Measurements from ENCODE around the gene TRIM32. TPM values are rescaled to one million over a fixed set of nuclear protein-coding genes. Genes with fewer than 3 reads are reported as not detected.

Gene TRIM32
- total RNA-seq, 2 experiments from 2014 or later: 4.4 to 5.8 TPM

- ChIA-PET POLR2A (no interaction called here), CTCF (no interaction called here)
- H3K27ac Mint-ChIP-seq: no peak overlapping the region
- H3K36me3 ChIP-seq (ENCODE audit: insufficient read depth, low read length): no peaks in the 10 kb centered on the region
- H3K4me1 ChIP-seq (ENCODE audit: insufficient read depth, low read length): no peaks in the 10 kb centered on the region
- intact Hi-C loops (cut with DNase I, micrococcal nuclease): loop anchor here (2.0 to 5.0 kb wide), 3 partner anchors 1068 to 1999 kb away; partner anchors contain the start of gene TEX48 (in 2 of the 2)
- H3K9me3 ChIP-seq (ENCODE audit: control insufficient read depth in 1 of 2, insufficient read depth in 1 of 2, low read length in 2 of 2): no peaks in the 10 kb centered on the region
- H3K27ac ChIP-seq (ENCODE audit: low read depth in 1 of 2, low read length in 2 of 2): no peak overlapping the region
- no peaks in the 10 kb centered on the region for H3K36me3 Mint-ChIP-seq (ENCODE audit: low read depth)
- no peaks in the 10 kb centered on the region for H3K4me1 Mint-ChIP-seq (ENCODE audit: low read depth)
- DNase-seq (peak in 4 of 14 experiments; percentile 0 to 61 (median 45)), ATAC-seq (ENCODE audit: poor library complexity) (no peak)
- H3K4me3 ChIP-seq (ENCODE audit: low read length): no peak overlapping the region
- peak; percentile 59 for TF ChIP-seq CTCF (IDR thresholded peaks at IDR 0.05)
- H3K27me3 ChIP-seq (ENCODE audit: control insufficient read depth in 1 of 2, insufficient read depth in 2 of 2, low read length in 2 of 2): no peaks in the 10 kb centered on the region
- no peaks in the 10 kb centered on the region for H3K9me3 Mint-ChIP-seq
- no peak overlapping the region for H3K4me3 Mint-ChIP-seq
- no peaks in the 10 kb centered on the region for H3K27me3 Mint-ChIP-seq
Observed at GRCh38 chr9:116661037-116661954, 25.8 kb upstream of the TRIM32 start.

- Mint-ChIP-seq H3K27me3 (no peaks in the 10 kb centered on the region), H3K36me3 (ENCODE audit: low read depth) (no peaks in the 10 kb centered on the region), H3K27ac (no peak overlapping the region), H3K4me1 (ENCODE audit: low read depth) (no peaks in the 10 kb centered on the region), H3K9me3 (no peaks in the 10 kb centered on the region), H3K4me3 (no peak overlapping the region)
- H3K4me1 ChIP-seq (ENCODE audit: insufficient read depth, low read length): no peaks in the 10 kb centered on the region
- CTCF ChIA-PET: no interaction called here
- intact Hi-C loops (cut with DNase I, micrococcal nuclease): loop anchor here (5.0 kb wide), 2 partner anchors 1980 to 2000 kb away; partner anchors contain the start of gene TEX48 (in 2 of the 2)
- no peak for TF ChIP-seq CTCF (IDR thresholded peaks at IDR 0.05)
- no peak for DNase-seq
- H3K27ac ChIP-seq (ENCODE audit: low read depth in 1 of 2, low read length in 2 of 2): no peak overlapping the region
- no peak overlapping the region for H3K4me3 ChIP-seq (ENCODE audit: low read length)
- H3K9me3 ChIP-seq (ENCODE audit: control insufficient read depth in 1 of 2, insufficient read depth in 1 of 2, low read length in 2 of 2): no peaks in the 10 kb centered on the region
- no peaks in the 10 kb centered on the region for H3K27me3 ChIP-seq (ENCODE audit: control insufficient read depth in 1 of 2, insufficient read depth in 2 of 2, low read length in 2 of 2)
- no peak for ATAC-seq (ENCODE audit: poor library complexity)
- POLR2A ChIA-PET: no interaction called here
- H3K36me3 ChIP-seq (ENCODE audit: insufficient read depth, low read length): no peaks in the 10 kb centered on the region
Observed at GRCh38 chr9:116662646-116663310, 24.3 kb upstream of the TRIM32 start.

GRCh38 chr9:116663581-116663980 lies 23.5 kb upstream of the TRIM32 start:
- ChIA-PET CTCF (no interaction called here), POLR2A (no interaction called here)
- TF ChIP-seq CTCF (IDR thresholded peaks at IDR 0.05): no peak
- H3K4me1 Mint-ChIP-seq (ENCODE audit: low read depth): no peaks in the 10 kb centered on the region
- intact Hi-C loops (cut with DNase I, micrococcal nuclease): loop anchor here (5.0 kb wide), 2 partner anchors 1981 to 2001 kb away; partner anchors contain the start of gene TEX48 (in 2 of the 2)
- no peak overlapping the region for H3K27ac Mint-ChIP-seq
- no peaks in the 10 kb centered on the region for H3K36me3 ChIP-seq (ENCODE audit: insufficient read depth, low read length)
- ATAC-seq (ENCODE audit: poor library complexity) (no peak), DNase-seq (no peak)
- no peak overlapping the region for H3K27ac ChIP-seq (ENCODE audit: low read depth in 1 of 2, low read length in 2 of 2)
- H3K27me3 Mint-ChIP-seq: no peaks in the 10 kb centered on the region
- H3K9me3 ChIP-seq (ENCODE audit: control insufficient read depth in 1 of 2, insufficient read depth in 1 of 2, low read length in 2 of 2): no peaks in the 10 kb centered on the region
- H3K27me3 ChIP-seq (ENCODE audit: control insufficient read depth in 1 of 2, insufficient read depth in 2 of 2, low read length in 2 of 2): no peaks in the 10 kb centered on the region
- no peak overlapping the region for H3K4me3 ChIP-seq (ENCODE audit: low read length)
- H3K4me3 Mint-ChIP-seq: no peak overlapping the region
- no peaks in the 10 kb centered on the region for H3K4me1 ChIP-seq (ENCODE audit: insufficient read depth, low read length)
- H3K9me3 Mint-ChIP-seq: no peaks in the 10 kb centered on the region
- H3K36me3 Mint-ChIP-seq (ENCODE audit: low read depth): no peaks in the 10 kb centered on the region

All from CD4-positive, alpha-beta T cell (primary cell).